HepG2 (cell line): ENCODE measurements around the gene COL8A1. TPM values are rescaled to one million over a fixed set of nuclear protein-coding genes. Genes with fewer than 3 reads are reported as not detected.

ENCODE experiments used
- ATAC-seq: fragments of 200-7000 bp; cut with Tn5 transposase; 3 replicates; pipeline ENCODE4 v1.9.1; 2020; ENCODE audit warnings: mild to moderate bottlenecking, moderate library complexity
- BruUV-seq: library from RNA; stranded (reverse); fragments of 400-500 nt; replicated peaks from 2 replicates; lab custom pipeline; 2021; lab: Mats Ljungman, UMichigan
- CTCF ChIA-PET: fragments of 300-600 bp; formaldehyde crosslinking; extraction: SDS; loops from one replicate; lab custom pipeline; 2021; ENCODE audit warnings: low total read pairs, inconsistent platforms, low intra/inter-chr PET ratio; lab: Yijun Ruan, JAX
- POLR2A ChIA-PET: fragments of 350-600 bp; sonication (Branson Sonifier 250); formaldehyde crosslinking; loops from one replicate; lab custom pipeline; 2020; ENCODE audit warnings: antibody characterized with exemption, inconsistent platforms; lab: Yijun Ruan, JAX
- DNase-seq: peaks from one replicate; pipeline ENCODE4 v3.0.0-alpha.2; 2015; ENCODE audit warnings: low spot score
- FAIRE-seq: peaks from 3 replicates; lab custom pipeline; 2011; peaks lifted over from hg19 to GRCh38; lab: Jason Lieb, UNC
- H2AFZ ChIP-seq: one replicate; pipeline ENCODE4 v1.6.1; 2011; ENCODE audit warnings: low read length, inconsistent platforms
- H3K27ac ChIP-seq: fragments of 300-600 bp; 3 replicates; pipeline ENCODE4 v1.8.0; 2011; ENCODE audit warnings: mixed run types, mild to moderate bottlenecking, mixed read lengths, low read length, inconsistent platforms; ENCODE audit not compliant: insufficient read depth; ENCODE audit errors: extremely low read length
- H3K27me3 ChIP-seq, 2 experiments: fragments of 200-600 bp in 1 of 2; 2 replicates in 1 of 2; 3 replicates in 1 of 2; pipeline versions ENCODE4 v1.6.0 to v1.8.0; 2011; ENCODE audit warnings: low read length in 2 of 2, mild to moderate bottlenecking in 2 of 2, moderate library complexity in 2 of 2, inconsistent platforms in 1 of 2; ENCODE audit not compliant: insufficient read depth in 2 of 2, control insufficient read depth in 1 of 2
- H3K36me3 ChIP-seq, 2 experiments: fragments of 200-600 bp in 1 of 2; replicated peaks in 1 of 2; 2 replicates in 1 of 2; 3 replicates in 1 of 2; pipeline versions ENCODE4 v1.5.1 to v1.8.0; 2011; ENCODE audit warnings: low read length in 2 of 2, inconsistent platforms in 1 of 2; ENCODE audit not compliant: insufficient read depth in 2 of 2, control insufficient read depth in 1 of 2
- H3K4me1 ChIP-seq: 2 replicates; pipeline ENCODE4 v1.5.1; 2012; ENCODE audit warnings: low read length, inconsistent platforms; ENCODE audit not compliant: insufficient read depth
- H3K4me2 ChIP-seq: 2 replicates; pipeline ENCODE4 v1.6.0; 2011; ENCODE audit warnings: low read depth, low read length, inconsistent platforms
- H3K4me3 ChIP-seq, 3 experiments: fragments of 200-600 bp in 1 of 3; sonication (generic), shearing (Covaris generic) in 1 of 3; replicated peaks in 1 of 3; 2 replicates each; pipeline ENCODE4 v1.5.1; 2011 to 2016; ENCODE audit warnings: low read length in 3 of 3, inconsistent platforms in 2 of 3, low read depth in 2 of 3, mild to moderate bottlenecking in 2 of 3, control low read depth in 1 of 3, mixed read lengths in 1 of 3; ENCODE audit not compliant: insufficient read depth in 1 of 3
- H3K79me2 ChIP-seq: one replicate; pipeline ENCODE4 v1.6.1; 2011; ENCODE audit warnings: low read length, inconsistent platforms; ENCODE audit not compliant: insufficient read depth
- H3K9ac ChIP-seq: 2 replicates; pipeline ENCODE4 v1.6.0; 2011; ENCODE audit warnings: mild to moderate bottlenecking, low read depth, low read length, inconsistent platforms; ENCODE audit not compliant: insufficient read depth
- H3K9me3 ChIP-seq: 2 replicates; pipeline ENCODE4 v1.5.1; 2012; ENCODE audit warnings: mild to moderate bottlenecking, low read length
- H4K20me1 ChIP-seq: 2 replicates; pipeline ENCODE4 v1.6.0; 2011; ENCODE audit warnings: inconsistent platforms, mild to moderate bottlenecking, low read length, moderate library complexity; ENCODE audit not compliant: insufficient read depth
- KLF11 ChIP-seq: IDR thresholded peaks from 2 replicates; pipeline ENCODE4 v1.6.1; 2016; ENCODE audit warnings: missing compliant biosample characterization
- KMT2A ChIP-seq: sonication (generic); formaldehyde crosslinking; IDR thresholded peaks from 2 replicates; pipeline ENCODE4 v1.4.0; 2020; ENCODE audit warnings: missing genetic modification reagents
- NFE2 ChIP-seq: sonication (generic); formaldehyde crosslinking; IDR thresholded peaks from 2 replicates; pipeline ENCODE4 v1.4.0; 2020; ENCODE audit warnings: missing genetic modification reagents
- PBX2 ChIP-seq: IDR thresholded peaks from 2 replicates; pipeline ENCODE4 v1.6.1; 2016; ENCODE audit warnings: control low read depth
- SATB2 ChIP-seq: sonication (generic); formaldehyde crosslinking; IDR thresholded peaks from 2 replicates; pipeline ENCODE4 v1.5.0; 2020; ENCODE audit warnings: missing genetic modification reagents
- SP4 ChIP-seq: sonication (generic); formaldehyde crosslinking; IDR thresholded peaks from 2 replicates; pipeline ENCODE4 v1.8.1; 2023; ENCODE audit warnings: mild to moderate bottlenecking, missing genetic modification reagents
- ZBTB42 ChIP-seq: sonication (generic); formaldehyde crosslinking; IDR thresholded peaks from 2 replicates; pipeline ENCODE4 v1.5.0; 2020; ENCODE audit warnings: mild to moderate bottlenecking, missing genetic modification reagents
- ZMAT5 ChIP-seq: sonication (generic); formaldehyde crosslinking; IDR thresholded peaks from 2 replicates; pipeline ENCODE4 v1.5.0; 2020; ENCODE audit warnings: mild to moderate bottlenecking, low read depth, missing genetic modification reagents, borderline replicate concordance
- ZNF512 ChIP-seq: sonication (generic); formaldehyde crosslinking; IDR thresholded peaks from 2 replicates; pipeline ENCODE4 v1.4.0; 2020; ENCODE audit warnings: mild to moderate bottlenecking, missing genetic modification reagents
- ZNF549 ChIP-seq: sonication (generic); formaldehyde crosslinking; IDR thresholded peaks from 2 replicates; pipeline ENCODE4 v1.5.0; 2020; ENCODE audit warnings: missing genetic modification reagents
- ZXDC ChIP-seq: sonication (generic); formaldehyde crosslinking; IDR thresholded peaks from 2 replicates; pipeline ENCODE4 v1.5.0; 2020; ENCODE audit warnings: mild to moderate bottlenecking, missing genetic modification reagents
- WGBS: methylation state at CpG from one replicate; pipeline ENCODE4 v1.1.6; 2017; ENCODE audit warnings: low lambda C conversion rate; 5-methylcytosine and 5-hydroxymethylcytosine counted together
- in situ Hi-C: cut with HindIII; loops from 2 replicates; pipeline ENCODE4 v1.10.0; 2017; ENCODE audit warnings: low pct_unique_long_range_greater_than_20kb; ENCODE audit not compliant: extremely low pct_ligation_motif_present
- intact Hi-C: fragments of 100-400 bp; cut with micrococcal nuclease; formaldehyde crosslinking; loops from one replicate; pipeline ENCODE4 v1.10.0; 2022; ENCODE audit not compliant: unreplicated experiment
- polyA plus RNA-seq, 8 experiments: library from polyadenylated mRNA; depleted of rRNA in 3 of 8; stranded (reverse) in 7 of 8; unstranded in 1 of 8; fragments of >200 nt; fragmentation: Illumina TruSeq in 4 of 8; extraction: Trizol in 4 of 8; gene quantifications; 2 replicates each; pipeline versions ENCODE4 v1.2.1 to v1.2.3, GENCODE V29; 2011 to 2016; ENCODE audit warnings: low read depth in 4 of 8, missing spikeins in 1 of 8, mixed read lengths in 1 of 8; ENCODE audit not compliant: insufficient read depth in 1 of 8
- total RNA-seq, 5 experiments: library from RNA; depleted of rRNA; stranded (reverse); fragments of >200 nt; fragmentation: Illumina TruSeq; extraction: Trizol; gene quantifications; 2 replicates each; pipeline ENCODE4 v1.2.3, GENCODE V29; 2016; ENCODE audit warnings: low read depth in 1 of 5

The COL8A1 gene
- total and polyA plus RNA-seq, 2 of the 13 experiments (the other 11 are each of a cell fraction or from before 2014, with no cell fraction given), result not detected

GRCh38 chr3:99774467-99774866 lies 136.1 kb downstream of the COL8A1 start (continued):
- no peak for TF ChIP-seq SP4 (CRISPR knock-in tag)
- no peak for TF ChIP-seq PBX2 (CRISPR knock-in tag)
- TF ChIP-seq, all 625 proteins: peak for 0

- Histone ChIP-seq H4K20me1 (no peaks in the 10 kb centered on the region), H3K27ac (no peak overlapping the region), H2AFZ (no peak overlapping the region), H3K27me3 (no peaks in the 10 kb centered on the region), H3K4me2 (no peak overlapping the region), H3K36me3 (no peaks in the 10 kb centered on the region), H3K79me2 (no peaks in the 10 kb centered on the region), H3K9ac (no peak overlapping the region), H3K9me3 (no peaks in the 10 kb centered on the region), H3K4me1 (no peaks in the 10 kb centered on the region), H3K4me3 (no peak overlapping the region)
- no TSS peak for BruUV-seq
- ChIA-PET CTCF (no interaction called here), POLR2A (no interaction called here)
- FAIRE-seq (no peak), ATAC-seq (no peak), DNase-seq (no peak)
- intact Hi-C loops (no loop called here), in situ Hi-C loops (no loop called here)
- TF ChIP-seq ZBTB42, result no peak
- no peak for TF ChIP-seq KLF11 (CRISPR knock-in tag)
- no peak for TF ChIP-seq ZNF549 (CRISPR knock-in tag)
- TF ChIP-seq ZMAT5 (CRISPR knock-in tag), result no peak
- TF ChIP-seq SATB2 (CRISPR knock-in tag), result no peak
- no peak for TF ChIP-seq ZNF512
- TF ChIP-seq NFE2 (CRISPR knock-in tag), result no peak
- TF ChIP-seq KMT2A (CRISPR knock-in tag), result no peak
- no peak for TF ChIP-seq ZXDC
- WGBS, result 3% methylated on average over 5 of the region's 5 CpGs
Measured at GRCh38 chr3:99776516-99777209, 138.3 kb downstream of the COL8A1 start.
